RWPE2 (cell line): ENCODE measurements around the gene GRID2.

Experiments
- ATAC-seq: fragments of 200-7000 bp; cut with Tn5 transposase; 3 replicates; pipeline ENCODE4 v1.9.1; 2021; ENCODE audit warnings: low read depth
- DNase-seq: peaks from one replicate; pipeline ENCODE4 v3.0.0-alpha.2; 2020; ENCODE audit warnings: low spot score
- H3K27ac ChIP-seq: fragments of 450-650 bp; 2 replicates; pipeline ENCODE4 v1.5.1; 2017; ENCODE audit warnings: mild to moderate bottlenecking; ENCODE audit not compliant: poor library complexity, severe bottlenecking
- H3K27me3 ChIP-seq: fragments of 250-450 bp; sonication (Bioruptor Pico); 2 replicates; pipeline ENCODE4 v1.5.1; 2021; ENCODE audit warnings: mild to moderate bottlenecking, moderate library complexity; ENCODE audit not compliant: insufficient read depth, poor library complexity, severe bottlenecking
- H3K36me3 ChIP-seq: fragments of 250-450 bp; sonication (Bioruptor Pico); 2 replicates; pipeline ENCODE4 v1.5.1; 2020; ENCODE audit warnings: low read depth, mild to moderate bottlenecking, moderate library complexity
- H3K4me1 ChIP-seq: fragments of 250-450 bp; sonication (Bioruptor Pico); 2 replicates; pipeline ENCODE4 v1.5.1; 2021; ENCODE audit warnings: mild to moderate bottlenecking, moderate library complexity; ENCODE audit not compliant: insufficient read depth, poor library complexity, severe bottlenecking
- H3K4me3 ChIP-seq: fragments of 250-450 bp; sonication (Bioruptor Pico); 2 replicates; pipeline ENCODE4 v1.5.1; 2021; ENCODE audit warnings: mild to moderate bottlenecking, moderate library complexity; ENCODE audit not compliant: severe bottlenecking
- H3K9me3 ChIP-seq: fragments of 250-450 bp; sonication (Bioruptor Pico); 2 replicates; pipeline ENCODE4 v1.5.1; 2021; ENCODE audit warnings: mild to moderate bottlenecking, moderate library complexity; ENCODE audit not compliant: severe bottlenecking
- TF ChIP-seq, protein P1 (sequence below): fragments of 450-650 bp; IDR thresholded peaks from one replicate; pipeline ENCODE4 v1.5.1; 2017; ENCODE audit warnings: mild to moderate bottlenecking, moderate library complexity; ENCODE audit not compliant: poor library complexity, severe bottlenecking

Gene GRID2

GRCh38 chr4:93561842-93562241, 1258.1 kb downstream of the GRID2 start:
- Histone ChIP-seq H3K4me1 (no peaks in the 10 kb centered on the region), H3K27me3 (no peaks in the 10 kb centered on the region), H3K9me3 (no peaks in the 10 kb centered on the region), H3K4me3 (no peak overlapping the region), H3K27ac (no peak overlapping the region), H3K36me3 (no peaks in the 10 kb centered on the region)
- TF ChIP-seq, protein P1, sequence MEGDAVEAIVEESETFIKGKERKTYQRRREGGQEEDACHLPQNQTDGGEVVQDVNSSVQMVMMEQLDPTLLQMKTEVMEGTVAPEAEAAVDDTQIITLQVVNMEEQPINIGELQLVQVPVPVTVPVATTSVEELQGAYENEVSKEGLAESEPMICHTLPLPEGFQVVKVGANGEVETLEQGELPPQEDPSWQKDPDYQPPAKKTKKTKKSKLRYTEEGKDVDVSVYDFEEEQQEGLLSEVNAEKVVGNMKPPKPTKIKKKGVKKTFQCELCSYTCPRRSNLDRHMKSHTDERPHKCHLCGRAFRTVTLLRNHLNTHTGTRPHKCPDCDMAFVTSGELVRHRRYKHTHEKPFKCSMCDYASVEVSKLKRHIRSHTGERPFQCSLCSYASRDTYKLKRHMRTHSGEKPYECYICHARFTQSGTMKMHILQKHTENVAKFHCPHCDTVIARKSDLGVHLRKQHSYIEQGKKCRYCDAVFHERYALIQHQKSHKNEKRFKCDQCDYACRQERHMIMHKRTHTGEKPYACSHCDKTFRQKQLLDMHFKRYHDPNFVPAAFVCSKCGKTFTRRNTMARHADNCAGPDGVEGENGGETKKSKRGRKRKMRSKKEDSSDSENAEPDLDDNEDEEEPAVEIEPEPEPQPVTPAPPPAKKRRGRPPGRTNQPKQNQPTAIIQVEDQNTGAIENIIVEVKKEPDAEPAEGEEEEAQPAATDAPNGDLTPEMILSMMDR: no peak
- ATAC-seq (no peak), DNase-seq (no peak)

DNA sequence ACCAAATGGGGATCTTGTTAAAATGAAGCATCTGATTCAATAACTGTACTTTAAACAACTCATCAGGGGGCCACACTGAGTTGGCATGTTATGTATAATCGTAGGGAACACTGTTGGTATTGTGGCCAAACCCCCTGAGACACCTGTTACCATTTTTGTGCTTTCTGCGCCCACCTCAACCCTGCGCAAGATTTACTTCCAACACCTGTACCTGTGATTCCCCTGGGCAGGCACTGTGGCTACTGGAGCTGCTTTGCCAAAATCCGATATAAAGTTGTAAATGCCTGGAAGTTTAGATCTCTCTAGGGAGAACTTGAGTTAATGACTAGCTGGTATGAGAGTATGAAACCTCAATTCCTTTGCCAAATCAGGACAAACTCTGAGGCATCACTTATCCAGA, 1265.0 kb downstream of the GRID2 start:
- Histone ChIP-seq H3K27ac (no peak overlapping the region), H3K27me3 (no peaks in the 10 kb centered on the region), H3K4me3 (no peak overlapping the region), H3K9me3 (no peaks in the 10 kb centered on the region), H3K4me1 (no peaks in the 10 kb centered on the region), H3K36me3 (no peaks in the 10 kb centered on the region)
- TF ChIP-seq, protein P1: no peak
- no peak for ATAC-seq
- DNase-seq: no peak

DNA sequence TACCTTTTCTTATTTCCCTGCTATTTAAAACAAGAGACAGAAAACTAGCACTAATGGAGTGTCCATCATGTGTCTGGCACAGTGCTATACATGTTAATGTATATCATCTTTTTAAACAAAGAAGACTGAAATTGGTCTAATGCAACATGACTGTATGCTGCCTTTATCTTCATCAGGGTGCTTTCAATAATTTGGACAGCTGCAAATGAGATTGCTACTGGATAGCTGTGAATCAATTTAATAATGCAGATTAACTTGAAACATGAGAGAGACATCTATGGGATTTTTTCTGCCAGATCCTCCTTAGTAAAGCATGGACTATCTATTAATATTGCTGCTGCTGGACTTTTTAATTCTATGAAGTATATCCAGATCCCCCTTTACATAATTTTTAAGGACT, 1269.5 kb downstream of the GRID2 start:
- ATAC-seq (no peak), DNase-seq (no peak)
- H3K4me1 ChIP-seq: no peaks in the 10 kb centered on the region
- no peaks in the 10 kb centered on the region for H3K27me3 ChIP-seq
- no peaks in the 10 kb centered on the region for H3K36me3 ChIP-seq
- H3K27ac ChIP-seq: no peak overlapping the region
- TF ChIP-seq, protein P1: no peak
- H3K4me3 ChIP-seq: no peak overlapping the region
- no peaks in the 10 kb centered on the region for H3K9me3 ChIP-seq

DNA sequence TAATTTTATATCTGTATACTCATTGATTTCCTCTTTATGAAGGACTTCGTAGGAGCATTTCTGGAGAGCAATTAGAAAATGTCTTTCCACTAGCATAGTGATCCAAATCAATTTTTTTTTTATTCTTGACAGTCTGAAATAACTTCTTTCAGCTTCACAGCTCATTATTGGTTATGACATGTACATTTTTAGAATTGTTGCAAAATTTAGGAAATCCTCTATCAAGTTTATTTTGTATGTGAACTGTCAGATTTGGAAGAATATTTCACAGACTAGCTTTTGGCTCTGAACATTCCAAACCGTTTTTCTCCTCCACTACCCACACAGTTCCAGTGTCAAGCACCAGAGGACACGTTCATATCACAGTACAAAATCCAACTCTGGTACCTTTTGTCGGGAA, 1275.2 kb downstream of the GRID2 start:
- TF ChIP-seq, protein P1: no peak
- H3K9me3 ChIP-seq: no peaks in the 10 kb centered on the region
- no peaks in the 10 kb centered on the region for H3K27me3 ChIP-seq
- no peaks in the 10 kb centered on the region for H3K36me3 ChIP-seq
- no peaks in the 10 kb centered on the region for H3K4me1 ChIP-seq
- ATAC-seq: no peak
- DNase-seq: no peak
- no peak overlapping the region for H3K4me3 ChIP-seq
- H3K27ac ChIP-seq: no peak overlapping the region

GRCh38 chr4:93605163-93605562, 1301.4 kb downstream of the GRID2 start:
- Histone ChIP-seq H3K4me3 (no peak overlapping the region), H3K9me3 (no peaks in the 10 kb centered on the region), H3K27ac (no peak overlapping the region), H3K4me1 (no peaks in the 10 kb centered on the region), H3K27me3 (no peaks in the 10 kb centered on the region), H3K36me3 (no peaks in the 10 kb centered on the region)
- DNase-seq (no peak), ATAC-seq (no peak)
- TF ChIP-seq, protein P1: no peak
